Right lobe of liver (tissue), 6 donors: Measurements from ENCODE around the gene BPTF. TPM values are rescaled to one million over a fixed set of nuclear protein-coding genes. Genes with fewer than 3 reads are reported as not detected.
"Not testable (repeated sequence)": the region's sequence is repeated elsewhere in the genome, so short reads cannot be mapped to it uniquely, and the experiment has no call there.

Experiments
- ATAC-seq, 4 donors: fragments of 200-7000 bp; cut with Tn5 transposase; one replicate each; pipeline ENCODE4 v1.9.1; 2020; ENCODE audit warnings: mild to moderate bottlenecking in 4 of 4, moderate library complexity in 4 of 4
- DNase-seq, 3 donors: peaks; one replicate each; pipeline ENCODE4 v3.0.0-alpha.2; 2020
- H3K27ac ChIP-seq, 3 donors: fragments of 200-600 bp; one replicate each; pipeline ENCODE4 v1.8.0; 2022
- H3K27me3 ChIP-seq, 2 donors: fragments of 200-600 bp; one replicate each; pipeline ENCODE4 v1.8.0; 2022
- H3K36me3 ChIP-seq, 4 donors: fragments of 200-600 bp; sonication (generic) in 1 of 4; one replicate each; pipeline versions ENCODE4 v1.5.1 to v1.8.0; 2017 to 2022; ENCODE audit warnings: control low read depth in 1 of 4
- H3K4me1 ChIP-seq, 4 donors: fragments of 200-600 bp; sonication (generic) in 1 of 4; one replicate each; pipeline versions ENCODE4 v1.5.1 to v1.8.0; 2017 to 2022; ENCODE audit warnings: control low read depth in 1 of 4
- H3K4me3 ChIP-seq, 3 donors: fragments of 200-600 bp; one replicate each; pipeline ENCODE4 v1.8.0; 2022
- H3K9me3 ChIP-seq, 4 donors: fragments of 200-600 bp; sonication (generic) in 1 of 4; one replicate each; pipeline versions ENCODE4 v1.5.1 to v1.8.0; 2017 to 2022; ENCODE audit warnings: control low read depth in 1 of 4
- POLR2A ChIP-seq: fragments of 450-650 bp; IDR thresholded peaks from one replicate; pipeline ENCODE4 v1.6.1; 2017; ENCODE audit warnings: antibody characterized with exemption, mild to moderate bottlenecking
- WGBS: methylation state at CpG from one replicate; pipeline ENCODE4 v1.1.6; 2018; ENCODE audit warnings: low coverage, low lambda C conversion rate; ENCODE audit not compliant: insufficient coverage; ENCODE audit errors: missing lambda C conversion rate; 5-methylcytosine and 5-hydroxymethylcytosine counted together
- intact Hi-C, 2 donors: fragments of 100-400 bp; cut with DNase I; formaldehyde crosslinking; loops; one replicate each; pipeline versions ENCODE4 v1.11.2 to v1.14.1; 2022
- total RNA-seq, 6 experiments: library from RNA; depleted of rRNA in 2 of 6; stranded (reverse); fragments of >200 nt in 2 of 6; fragmentation: NEBNext Ultra II Directional in 3 of 6; extraction: Animal tissue kit (Norgen Biotek cat#: 25700) in 3 of 6; gene quantifications; one replicate each; pipeline versions ENCODE4 v1.1.0 to v1.2.4, GENCODE V29; 2016 to 2023
- TF ChIP-seq, protein P1 (sequence below), 4 donors: fragments of 200-600 bp in 3 of 4; fragments of 450-650 bp in 1 of 4; IDR thresholded peaks; one replicate each; pipeline versions ENCODE4 v1.5.1 to v1.8.0; 2016 to 2022; ENCODE audit warnings: antibody characterized with exemption in 4 of 4, mild to moderate bottlenecking in 2 of 4
- donor health status: DM: no; HTN: yes; CAD: no.
- donor health status: DM: no; HTN: no; CAD: no.
- donor health status: DM: no; HTN: no; CAD: no.
- donor health status: DM: no; HTN: yes; CAD: no.
- donor health status: DM: no; HTN: yes; CAD: no.

The BPTF gene
- total RNA-seq, 6 experiments from 2014 or later, result 25.8 to 35.1 (median 31.3) TPM

- H3K4me3 ChIP-seq, result no peak overlapping the region
- DNase-seq, result no peak
- no peak overlapping the region for H3K27ac ChIP-seq
- WGBS, result 49% methylated on average over 8 of the region's 8 CpGs
- H3K27me3 ChIP-seq, result no peaks in the 10 kb centered on the region
- H3K36me3 ChIP-seq, result peaks cover 0 to 8% (median 0%) of the 10 kb centered on the region in 4 donors
- ATAC-seq, result peak in 1 of 4 donors; percentile 48
- intact Hi-C loops, result no loop called here
- no peak for TF ChIP-seq POLR2A
- TF ChIP-seq, protein P1, sequence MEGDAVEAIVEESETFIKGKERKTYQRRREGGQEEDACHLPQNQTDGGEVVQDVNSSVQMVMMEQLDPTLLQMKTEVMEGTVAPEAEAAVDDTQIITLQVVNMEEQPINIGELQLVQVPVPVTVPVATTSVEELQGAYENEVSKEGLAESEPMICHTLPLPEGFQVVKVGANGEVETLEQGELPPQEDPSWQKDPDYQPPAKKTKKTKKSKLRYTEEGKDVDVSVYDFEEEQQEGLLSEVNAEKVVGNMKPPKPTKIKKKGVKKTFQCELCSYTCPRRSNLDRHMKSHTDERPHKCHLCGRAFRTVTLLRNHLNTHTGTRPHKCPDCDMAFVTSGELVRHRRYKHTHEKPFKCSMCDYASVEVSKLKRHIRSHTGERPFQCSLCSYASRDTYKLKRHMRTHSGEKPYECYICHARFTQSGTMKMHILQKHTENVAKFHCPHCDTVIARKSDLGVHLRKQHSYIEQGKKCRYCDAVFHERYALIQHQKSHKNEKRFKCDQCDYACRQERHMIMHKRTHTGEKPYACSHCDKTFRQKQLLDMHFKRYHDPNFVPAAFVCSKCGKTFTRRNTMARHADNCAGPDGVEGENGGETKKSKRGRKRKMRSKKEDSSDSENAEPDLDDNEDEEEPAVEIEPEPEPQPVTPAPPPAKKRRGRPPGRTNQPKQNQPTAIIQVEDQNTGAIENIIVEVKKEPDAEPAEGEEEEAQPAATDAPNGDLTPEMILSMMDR (IDR thresholded peaks at IDR 0.05), result no peak
- H3K9me3 ChIP-seq, result peaks cover 0 to 3% (median 0%) of the 10 kb centered on the region in 4 donors
- peaks cover 0 to 8% (median 4%) of the 10 kb centered on the region in 4 donors for H3K4me1 ChIP-seq
These were observed 25.8 kb downstream of the BPTF start for GRCh38 chr17:67850991-67851631.

DNA sequence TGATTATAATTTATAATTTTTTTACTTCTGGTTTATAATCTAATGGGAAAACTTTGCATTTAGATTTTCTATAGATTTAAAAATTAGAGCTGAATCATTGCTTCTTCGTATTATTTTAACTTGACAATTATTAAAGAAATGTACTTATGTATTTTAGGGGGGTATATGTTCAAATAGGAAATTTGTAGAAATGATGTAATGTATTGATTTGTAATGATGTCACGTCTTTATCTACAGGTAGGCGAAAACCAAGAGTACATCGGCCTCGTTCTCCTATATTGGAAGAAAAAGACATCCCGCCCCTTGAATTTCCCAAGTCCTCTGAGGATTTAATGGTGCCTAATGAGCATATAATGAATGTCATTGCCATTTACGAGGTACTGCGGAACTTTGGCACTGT lies 28.4 kb downstream of the BPTF start:
- 90% methylated on average over 8 of the region's 8 CpGs for WGBS
- Histone ChIP-seq H3K4me3 (no peak overlapping the region), H3K27me3 (no peaks in the 10 kb centered on the region), H3K27ac (no peak overlapping the region), H3K36me3 (peaks cover 0 to 8% (median 0%) of the 10 kb centered on the region in 4 donors), H3K9me3 (peaks cover 0 to 3% (median 0%) of the 10 kb centered on the region in 4 donors), H3K4me1 (peaks cover 0 to 15% (median 4%) of the 10 kb centered on the region in 4 donors)
- no peak for DNase-seq
- TF ChIP-seq, protein P1 (IDR thresholded peaks at IDR 0.05), result no peak
- TF ChIP-seq POLR2A, result no peak
- ATAC-seq, result no peak
- intact Hi-C loops, result no loop called here

GRCh38 chr17:67854378-67854777 lies 29.1 kb downstream of the BPTF start:
- H3K27me3 ChIP-seq, result no peaks in the 10 kb centered on the region
- TF ChIP-seq POLR2A, result no peak
- TF ChIP-seq, protein P1 (IDR thresholded peaks at IDR 0.05), result no peak
- intact Hi-C loops, result no loop called here
- ATAC-seq (no peak), DNase-seq (no peak)
- H3K36me3 ChIP-seq, result peaks cover 0 to 8% (median 0%) of the 10 kb centered on the region in 4 donors
- H3K4me3 ChIP-seq, result no peak overlapping the region
- peaks cover 0 to 3% (median 0%) of the 10 kb centered on the region in 4 donors for H3K9me3 ChIP-seq
- H3K4me1 ChIP-seq, result peaks cover 0 to 15% (median 6%) of the 10 kb centered on the region in 4 donors
- WGBS, result 94% methylated on average over 6 of the region's 6 CpGs
- no peak overlapping the region for H3K27ac ChIP-seq

- H3K4me3 ChIP-seq, result no peak overlapping the region
- DNase-seq, result no peak
- intact Hi-C loops, result no loop called here
- H3K4me1 ChIP-seq, result peaks cover 0 to 21% (median 6%) of the 10 kb centered on the region in 4 donors
- no peaks in the 10 kb centered on the region for H3K27me3 ChIP-seq
- peaks cover 0 to 8% (median 0%) of the 10 kb centered on the region in 4 donors for H3K36me3 ChIP-seq
- TF ChIP-seq POLR2A, result no peak
- TF ChIP-seq, protein P1 (IDR thresholded peaks at IDR 0.05), result no peak
- no peaks in the 10 kb centered on the region for H3K9me3 ChIP-seq
- H3K27ac ChIP-seq, result no peak overlapping the region
- ATAC-seq, result peak in 2 of 4 donors; percentile 37 to 39
- 65% methylated on average over 11 of the region's 11 CpGs for WGBS
These were observed 30.4 kb downstream of the BPTF start for GRCh38 chr17:67855504-67856324.

GRCh38 chr17:67856402-67856801 lies 31.1 kb downstream of the BPTF start:
- intact Hi-C loops, result not testable (repeated sequence)

More at GRCh38 chr17:67856402-67856801, 31.1 kb downstream of the BPTF start:
- no CpG with 5 or more reads among the region's 1 CpG for WGBS
- H3K36me3 ChIP-seq, DNase-seq, H3K9me3 ChIP-seq, ATAC-seq, H3K27me3 ChIP-seq, H3K27ac ChIP-seq, H3K4me3 ChIP-seq: not testable (repeated sequence)
- peaks cover 0 to 18% (median 4%) of the 10 kb centered on the region in 4 donors for H3K4me1 ChIP-seq
